Hematopoietic multipotent progenitor cell treated with erythropoietin and hydrocortisone succinate and interleukin-3 and kit ligand, for 8 days (in vitro differentiated cells): Measurements from ENCODE around the gene ATP13A2.
"Not testable (repeated sequence)": the region's sequence is repeated elsewhere in the genome, so short reads cannot be mapped to it uniquely, and the experiment has no call there.

ENCODE experiments used
- DNase-seq: peaks from one replicate; pipeline ENCODE4 v3.0.0-alpha.2; 2015

Gene ATP13A2

GRCh38 chr1:16975838-16976237, 35.9 kb downstream of the ATP13A2 start:
- no peak for DNase-seq

DNA sequence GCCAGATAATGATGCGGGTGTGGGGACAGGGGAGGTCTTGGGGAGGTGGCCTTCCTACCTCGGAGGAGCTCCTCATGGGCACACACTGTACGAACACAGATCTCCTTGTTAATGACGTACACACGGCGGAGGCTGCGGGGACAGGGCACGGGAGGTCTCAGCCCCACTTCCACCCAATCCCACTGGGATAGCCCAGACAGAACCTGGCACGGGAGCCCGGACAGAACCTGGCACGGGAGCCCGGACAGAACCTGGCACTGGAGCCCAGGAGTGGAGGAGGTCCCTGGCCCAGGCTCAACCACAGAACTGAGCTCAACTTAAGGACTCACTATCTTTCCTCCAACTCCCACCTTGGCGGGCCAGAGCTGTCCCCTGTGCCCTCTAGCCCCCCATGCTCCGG, 36.5 kb downstream of the ATP13A2 start:
- no peak for DNase-seq

- DNase-seq, result no peak
Measured at GRCh38 chr1:16973215-16973614, 38.5 kb downstream of the ATP13A2 start.

GRCh38 chr1:16972189-16972895, 39.4 kb downstream of the ATP13A2 start:
- no peak for DNase-seq

DNA sequence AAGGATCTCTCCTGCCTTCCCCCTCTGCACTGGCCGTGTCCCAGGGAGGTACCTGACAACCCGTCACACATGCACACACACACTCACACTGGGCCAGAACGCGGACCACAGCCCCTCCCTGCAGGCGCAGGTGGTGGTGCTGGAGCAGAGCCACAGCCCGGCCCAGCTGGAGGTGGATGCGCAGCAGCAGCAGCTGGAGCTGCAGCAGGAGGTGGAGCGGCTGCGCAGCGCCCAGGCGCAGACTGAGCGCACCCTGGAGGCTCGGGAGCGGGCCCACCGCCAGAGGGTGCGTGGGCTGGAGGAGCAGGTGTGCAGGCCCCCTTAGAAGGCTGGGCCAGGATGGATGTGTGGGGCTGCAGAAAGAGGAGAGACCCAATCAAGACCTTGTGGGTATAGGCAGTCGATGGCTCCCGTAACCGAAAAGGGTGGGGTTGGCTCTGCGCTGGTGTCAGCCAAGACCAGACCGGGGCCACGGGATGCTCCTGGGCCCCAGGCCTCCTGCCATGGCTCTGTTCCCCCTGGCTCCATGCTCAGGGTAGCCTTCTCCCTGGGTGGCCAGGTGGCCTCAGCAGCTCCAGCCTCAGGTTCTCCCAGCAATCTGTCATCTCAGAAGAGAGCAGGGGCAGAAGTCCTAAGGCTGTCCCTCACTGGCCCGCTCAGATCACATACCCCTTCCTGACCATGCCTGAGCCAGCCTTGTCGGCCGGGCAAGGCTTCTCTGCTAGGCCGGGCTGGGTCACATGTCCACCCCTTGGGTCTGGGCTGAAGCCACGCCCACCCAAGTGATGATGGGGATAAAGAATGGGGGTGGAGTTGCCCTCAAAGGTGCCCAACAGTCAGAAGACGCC, 40.2 kb downstream of the ATP13A2 start:
- DNase-seq, result peak; percentile 16

GRCh38 chr1:16970132-16970910, 41.4 kb downstream of the ATP13A2 start:
- no peak for DNase-seq

DNA sequence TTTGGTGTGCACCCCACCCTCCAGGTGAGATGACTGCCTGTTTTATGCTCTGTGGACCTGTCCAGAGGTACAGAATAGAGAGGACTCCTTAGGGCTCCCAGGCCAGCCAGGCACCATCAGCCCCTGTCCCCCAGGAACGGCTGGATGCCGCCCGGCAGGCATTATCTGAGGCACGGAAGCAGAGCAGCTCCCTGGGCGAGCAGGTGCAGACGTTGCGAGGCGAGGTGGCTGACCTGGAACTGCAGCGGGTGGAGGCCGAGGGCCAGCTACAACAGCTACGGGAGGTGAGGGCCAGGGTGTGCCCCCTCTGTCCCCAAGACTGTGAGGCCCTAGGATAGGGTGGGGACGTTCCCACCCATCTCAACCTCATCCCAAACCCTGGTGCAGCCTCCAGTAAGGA, 42.1 kb downstream of the ATP13A2 start:
- DNase-seq, result no peak

GRCh38 chr1:16969057-16969611, 42.6 kb downstream of the ATP13A2 start:
- no peak for DNase-seq

DNA sequence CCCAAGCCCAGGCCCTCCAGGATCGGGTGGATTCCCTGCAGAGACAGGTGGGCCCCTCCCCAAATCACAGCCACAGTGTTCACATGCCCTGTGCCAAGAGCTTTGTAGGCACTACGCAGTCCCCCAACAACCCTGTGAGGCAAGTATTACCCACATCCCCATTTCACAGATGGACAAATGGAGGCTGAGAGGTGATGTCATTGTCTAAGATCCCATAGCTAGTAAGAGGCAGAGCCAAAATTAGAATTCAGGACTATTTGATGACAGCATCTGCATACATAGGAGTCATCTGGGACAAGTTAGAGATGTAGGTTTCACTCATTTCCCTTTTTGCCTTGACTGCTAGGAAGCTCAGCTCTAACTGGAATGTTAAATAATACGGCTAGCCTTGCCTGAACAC, 43.4 kb downstream of the ATP13A2 start:
- DNase-seq, result no peak

GRCh38 chr1:16967962-16968361, 43.8 kb downstream of the ATP13A2 start:
- no peak for DNase-seq

GRCh38 chr1:16967095-16967575, 44.6 kb downstream of the ATP13A2 start:
- no peak for DNase-seq

- DNase-seq, result no peak
Measured at GRCh38 chr1:16966282-16966681, 45.4 kb downstream of the ATP13A2 start.

- DNase-seq, result no peak
Measured at GRCh38 chr1:16965486-16966067, 46.2 kb downstream of the ATP13A2 start.

DNA sequence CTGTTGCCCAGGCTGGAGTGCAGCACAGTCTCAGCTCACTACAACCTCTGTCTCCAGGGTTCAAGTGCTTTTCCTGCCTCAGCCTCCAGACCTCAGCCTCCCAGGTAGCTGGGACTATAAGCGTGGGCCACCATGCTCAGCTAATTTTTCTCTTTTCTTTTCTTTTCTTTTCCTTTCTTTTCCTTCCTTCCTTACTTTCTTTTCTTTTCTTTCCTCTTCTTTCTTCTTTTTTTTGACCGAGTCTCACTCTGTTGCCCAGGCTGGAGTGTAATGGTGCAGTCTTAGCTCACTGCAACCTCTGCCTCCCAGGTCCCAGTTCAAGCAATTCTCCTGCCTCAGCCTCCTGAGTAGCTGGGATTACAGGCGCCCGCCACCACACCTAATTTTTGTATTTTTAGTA, 47.6 kb downstream of the ATP13A2 start:
- not testable (repeated sequence) for DNase-seq

DNA sequence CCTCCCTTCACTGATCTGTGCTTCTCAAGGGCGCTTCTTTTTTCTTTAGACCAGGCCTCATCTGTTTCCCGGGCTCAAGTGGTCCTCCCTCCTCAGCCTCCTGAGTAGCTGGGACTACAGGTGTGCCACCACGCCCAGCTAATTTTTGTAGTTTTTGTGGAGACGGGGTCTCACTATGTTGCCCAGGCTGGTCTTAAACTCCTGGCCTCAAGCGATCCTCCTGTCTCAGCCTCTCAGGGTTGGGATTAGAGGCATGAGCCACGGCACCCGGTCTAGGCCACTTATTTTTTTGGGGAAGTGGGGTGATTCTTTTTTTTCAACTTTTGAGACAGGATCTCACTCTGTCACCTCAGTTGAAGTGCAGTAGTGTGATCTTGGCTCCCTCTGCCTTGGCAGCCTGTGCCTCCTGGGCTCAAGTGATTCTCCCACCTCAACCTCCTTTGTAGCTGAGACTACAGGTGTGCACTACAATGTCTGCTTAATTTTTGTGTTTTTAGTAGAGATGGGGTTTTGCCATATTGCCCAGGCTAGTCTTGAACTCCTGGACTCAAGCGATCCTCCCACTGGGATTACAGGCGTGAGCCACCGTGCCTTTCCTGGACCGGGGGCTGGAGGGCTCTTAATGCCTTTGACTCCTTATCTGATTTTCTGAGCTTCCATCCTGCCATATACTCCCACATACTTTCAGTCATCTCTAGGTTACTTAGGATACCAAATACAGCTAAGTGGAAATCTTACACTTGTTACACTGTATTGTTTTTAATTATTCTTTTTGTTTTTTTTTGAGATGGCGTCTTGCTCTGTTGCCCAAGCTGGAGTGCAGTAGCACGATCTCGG, 50.2 kb downstream of the ATP13A2 start:
- DNase-seq, result no peak

- peak; percentile 85 for DNase-seq
Measured at GRCh38 chr1:16960560-16961296, 51.0 kb downstream of the ATP13A2 start.

DNA sequence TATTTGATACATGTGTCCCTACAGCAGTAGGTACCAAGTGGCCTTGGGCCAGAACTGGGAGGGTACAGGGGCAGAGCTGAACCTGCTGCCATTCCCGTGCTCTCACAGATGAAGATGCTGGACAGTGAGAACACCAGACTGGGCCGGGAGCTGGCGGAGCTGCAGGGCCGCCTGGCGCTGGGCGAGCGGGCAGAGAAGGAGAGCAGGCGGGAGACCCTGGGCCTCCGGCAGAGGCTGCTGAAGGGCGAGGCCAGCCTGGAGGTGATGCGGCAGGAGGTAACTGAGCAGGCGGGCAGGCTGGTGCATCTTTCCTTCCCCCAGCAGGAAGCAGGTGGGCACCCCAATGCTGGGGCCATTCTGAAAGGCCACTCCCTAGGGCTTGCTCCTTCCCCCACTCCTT, 53.3 kb downstream of the ATP13A2 start:
- DNase-seq, result no peak

DNA sequence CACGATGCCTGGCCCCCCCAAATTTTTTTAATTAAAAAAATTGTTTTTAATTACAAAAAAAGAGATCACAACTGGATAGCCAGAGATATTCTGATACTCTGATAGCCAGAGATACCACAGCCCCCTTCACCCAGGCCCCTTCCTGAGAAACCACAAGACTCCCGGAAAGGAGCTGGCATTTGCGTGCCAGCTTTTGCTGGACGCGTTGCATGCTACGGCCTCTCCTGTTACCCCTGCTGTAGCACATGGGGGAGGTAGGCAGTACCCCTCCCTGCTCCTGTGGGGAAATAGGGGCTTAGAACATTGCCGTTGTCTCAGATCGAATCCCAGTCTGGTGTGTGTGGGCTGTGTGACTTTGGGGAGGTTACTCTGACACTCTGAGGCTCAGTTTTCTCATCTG, 54.0 kb downstream of the ATP13A2 start:
- DNase-seq, result no peak

GRCh38 chr1:16956775-16957174, 55.0 kb downstream of the ATP13A2 start:
- DNase-seq, result no peak

DNA sequence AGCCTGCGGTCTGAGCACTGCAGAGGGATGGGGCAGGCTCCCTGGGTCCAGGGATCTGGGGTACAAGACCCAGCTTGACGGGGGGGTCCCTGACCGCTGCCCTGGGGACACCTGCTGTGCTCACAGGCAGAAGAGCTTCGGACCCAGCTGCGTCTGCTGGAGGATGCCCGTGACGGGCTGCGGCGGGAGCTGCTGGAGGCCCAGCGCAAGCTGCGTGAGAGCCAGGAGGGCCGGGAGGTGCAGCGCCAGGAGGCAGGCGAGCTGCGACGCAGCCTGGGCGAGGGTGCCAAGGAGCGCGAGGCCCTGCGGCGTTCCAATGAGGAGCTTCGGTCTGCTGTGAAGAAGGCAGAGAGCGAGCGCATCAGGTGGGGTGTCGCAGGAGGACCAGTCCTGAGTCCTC, 56.5 kb downstream of the ATP13A2 start:
- no peak for DNase-seq

- no peak for DNase-seq
Measured at GRCh38 chr1:16954579-16954978, 57.1 kb downstream of the ATP13A2 start.
